Gastrocnemius medialis (tissue), 4 donors: Measurements from ENCODE around the gene C6orf120. TPM values are rescaled to one million over a fixed set of nuclear protein-coding genes. Genes with fewer than 3 reads are reported as not detected.
A peak's percentile ranks its signal among the peaks of the same experiment; 100 is the strongest.

ENCODE experiments used
- ATAC-seq, 2 donors: fragments of 150-250 bp; one replicate each; pipeline ENCODE4 v1.9.1; 2016
- DNase-seq, 2 donors: peaks; one replicate each; pipeline ENCODE4 v3.0.0-alpha.2; 2019
- H3K27ac ChIP-seq, 4 donors: fragments of 200-600 bp; sonication (generic); 1 replicate in 1 of 4; 2 replicates in 3 of 4; pipeline ENCODE4 v1.5.1; 2016 to 2018; ENCODE audit warnings: mild to moderate bottlenecking in 2 of 4, moderate library complexity in 1 of 4
- H3K27me3 ChIP-seq, 3 donors: fragments of 200-600 bp; sonication (generic) in 2 of 3; 1 replicate in 1 of 3; 2 replicates in 2 of 3; pipeline versions ENCODE4 v1.5.1 to v1.6.0; 2016 to 2019; ENCODE audit warnings: mild to moderate bottlenecking in 1 of 3, moderate library complexity in 1 of 3
- H3K36me3 ChIP-seq, 2 donors: fragments of 200-600 bp; sonication (generic) in 1 of 2; one replicate each; pipeline ENCODE4 v1.5.1; 2017 to 2018
- H3K4me1 ChIP-seq, 2 donors: fragments of 200-600 bp; sonication (generic) in 1 of 2; one replicate each; pipeline ENCODE4 v1.5.1; 2016 to 2017; ENCODE audit warnings: mild to moderate bottlenecking in 2 of 2
- H3K4me3 ChIP-seq, 4 donors: fragments of 200-600 bp; sonication (generic) in 3 of 4; 1 replicate in 1 of 4; 2 replicates in 3 of 4; pipeline ENCODE4 v1.5.1; 2016 to 2019; ENCODE audit warnings: mild to moderate bottlenecking in 2 of 4
- H3K9me3 ChIP-seq, 3 donors: fragments of 200-600 bp; sonication (generic) in 2 of 3; 1 replicate in 1 of 3; 2 replicates in 2 of 3; pipeline ENCODE4 v1.5.1; 2016 to 2019
- POLR2A ChIP-seq, 2 donors: fragments of 450-650 bp; IDR thresholded peaks; one replicate each; pipeline ENCODE4 v1.6.1; 2017; ENCODE audit warnings: antibody characterized with exemption in 2 of 2, mild to moderate bottlenecking in 2 of 2, moderate library complexity in 2 of 2
- in situ Hi-C, 4 donors: fragments of 200-750 bp; cut with MboI; loops; one replicate each; pipeline versions ENCODE4 v1.15.0 to v1.8.0; 2017; ENCODE audit warnings: low sequenced_read_pairs in 4 of 4
- intact Hi-C: fragments of 100-400 bp; cut with DNase I; formaldehyde crosslinking; loops from one replicate; pipeline ENCODE4 v1.15.1; 2023; ENCODE audit warnings: low total_unique reads
- total RNA-seq, 4 donors: library from RNA; depleted of rRNA; stranded (reverse); fragments of >200 nt; gene quantifications; one replicate each; pipeline versions ENCODE4 v1.1.0 to v1.2.3, GENCODE V29; 2016
- TF ChIP-seq, protein P1 (sequence below), 5 experiments: fragments of 450-650 bp in 3 of 5; fragments of 200-600 bp in 2 of 5; sonication (generic) in 2 of 5; IDR thresholded peaks in 4 of 5; conservative IDR thresholded peaks in 1 of 5; 1 replicate in 4 of 5; 2 replicates in 1 of 5; pipeline ENCODE4 v1.5.1; 2016 to 2019; ENCODE audit warnings: antibody characterized with exemption in 5 of 5, mild to moderate bottlenecking in 3 of 5, moderate library complexity in 3 of 5

The C6orf120 gene
- total RNA-seq, 4 donors from 2014 or later = 23.8 to 41.4 (median 29.4) TPM

DNA sequence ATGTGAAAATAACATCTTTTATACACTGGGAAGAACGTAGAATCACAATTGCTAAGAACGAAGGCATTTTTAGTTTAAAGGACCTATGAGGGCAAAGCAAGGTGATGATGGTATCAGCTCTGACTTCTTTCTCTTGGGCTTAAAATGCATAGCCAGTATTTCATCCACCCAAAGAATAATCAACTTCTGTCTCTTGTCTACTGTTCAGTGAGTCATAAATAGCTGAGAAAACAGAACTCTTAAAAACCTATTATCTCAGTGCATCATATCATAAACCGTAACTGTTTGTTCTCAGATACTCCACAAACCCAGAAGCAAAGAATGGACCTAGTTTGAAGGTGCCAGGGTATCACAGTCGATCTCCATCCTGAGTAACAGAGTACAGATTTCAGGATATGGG lies 17.2 kb downstream of the C6orf120 start:
- no peaks in the 10 kb centered on the region for H3K9me3 ChIP-seq
- no peak overlapping the region for H3K4me3 ChIP-seq
- ATAC-seq (no peak), DNase-seq (no peak)
- H3K27me3 ChIP-seq = no peaks in the 10 kb centered on the region
- intact Hi-C loops (no loop called here), in situ Hi-C loops (no loop called here)
- peaks cover 0 to 33% of the 10 kb centered on the region in 2 donors for H3K36me3 ChIP-seq
- no peak overlapping the region for H3K27ac ChIP-seq
- TF ChIP-seq, protein P1, sequence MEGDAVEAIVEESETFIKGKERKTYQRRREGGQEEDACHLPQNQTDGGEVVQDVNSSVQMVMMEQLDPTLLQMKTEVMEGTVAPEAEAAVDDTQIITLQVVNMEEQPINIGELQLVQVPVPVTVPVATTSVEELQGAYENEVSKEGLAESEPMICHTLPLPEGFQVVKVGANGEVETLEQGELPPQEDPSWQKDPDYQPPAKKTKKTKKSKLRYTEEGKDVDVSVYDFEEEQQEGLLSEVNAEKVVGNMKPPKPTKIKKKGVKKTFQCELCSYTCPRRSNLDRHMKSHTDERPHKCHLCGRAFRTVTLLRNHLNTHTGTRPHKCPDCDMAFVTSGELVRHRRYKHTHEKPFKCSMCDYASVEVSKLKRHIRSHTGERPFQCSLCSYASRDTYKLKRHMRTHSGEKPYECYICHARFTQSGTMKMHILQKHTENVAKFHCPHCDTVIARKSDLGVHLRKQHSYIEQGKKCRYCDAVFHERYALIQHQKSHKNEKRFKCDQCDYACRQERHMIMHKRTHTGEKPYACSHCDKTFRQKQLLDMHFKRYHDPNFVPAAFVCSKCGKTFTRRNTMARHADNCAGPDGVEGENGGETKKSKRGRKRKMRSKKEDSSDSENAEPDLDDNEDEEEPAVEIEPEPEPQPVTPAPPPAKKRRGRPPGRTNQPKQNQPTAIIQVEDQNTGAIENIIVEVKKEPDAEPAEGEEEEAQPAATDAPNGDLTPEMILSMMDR (IDR thresholded peaks at IDR 0.05 in 4 of 5, conservative IDR thresholded peaks at IDR 0.05 in 1 of 5) = no peak
- TF ChIP-seq POLR2A (IDR thresholded peaks at IDR 0.05) = no peak
- peaks cover 29 to 39% of the 10 kb centered on the region in 2 donors for H3K4me1 ChIP-seq

DNA sequence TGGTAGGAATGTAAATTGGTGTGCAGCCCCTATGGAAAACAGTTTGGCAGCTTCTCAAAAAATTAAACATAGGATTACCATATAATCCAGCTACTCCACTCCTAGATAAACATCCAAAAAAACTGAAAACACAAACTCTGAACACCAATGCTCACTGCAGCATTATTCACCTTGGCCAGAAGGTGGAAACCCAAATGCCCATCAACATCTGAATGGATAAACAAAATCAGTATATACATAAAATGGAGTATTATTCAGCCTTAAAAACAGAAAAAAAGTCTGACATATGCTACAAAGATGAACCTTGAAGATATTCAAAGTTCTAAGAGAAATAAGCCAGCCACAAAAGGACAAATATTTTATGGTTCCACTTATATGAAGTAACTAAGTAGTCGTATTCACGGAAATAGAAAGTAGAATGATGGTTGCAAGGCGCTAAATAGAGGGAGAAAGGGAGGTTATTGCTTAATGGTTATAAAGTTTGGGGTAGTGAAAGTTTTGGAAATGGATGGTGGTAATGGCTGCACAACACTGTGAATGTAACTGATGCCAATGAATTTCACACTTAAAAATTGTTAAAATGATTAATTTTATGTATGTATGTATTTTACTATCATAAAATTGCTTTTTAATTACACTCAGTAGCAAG lies 18.4 kb downstream of the C6orf120 start:
- no peak for TF ChIP-seq POLR2A (IDR thresholded peaks at IDR 0.05)
- TF ChIP-seq, protein P1 (IDR thresholded peaks at IDR 0.05 in 4 of 5, conservative IDR thresholded peaks at IDR 0.05 in 1 of 5) = no peak
- Histone ChIP-seq H3K27me3 (no peaks in the 10 kb centered on the region), H3K4me3 (no peak overlapping the region), H3K4me1 (peaks cover 34 to 44% of the 10 kb centered on the region in 2 donors), H3K9me3 (no peaks in the 10 kb centered on the region), H3K36me3 (peaks cover 0 to 21% of the 10 kb centered on the region in 2 donors), H3K27ac (no peak overlapping the region)
- in situ Hi-C loops (no loop called here), intact Hi-C loops (loop anchor here (10.0 kb wide), 1 partner anchor 834 kb away; the partner anchor contains the start of genes PSMB1 and TBP)
- ATAC-seq (no peak), DNase-seq (no peak)

DNA sequence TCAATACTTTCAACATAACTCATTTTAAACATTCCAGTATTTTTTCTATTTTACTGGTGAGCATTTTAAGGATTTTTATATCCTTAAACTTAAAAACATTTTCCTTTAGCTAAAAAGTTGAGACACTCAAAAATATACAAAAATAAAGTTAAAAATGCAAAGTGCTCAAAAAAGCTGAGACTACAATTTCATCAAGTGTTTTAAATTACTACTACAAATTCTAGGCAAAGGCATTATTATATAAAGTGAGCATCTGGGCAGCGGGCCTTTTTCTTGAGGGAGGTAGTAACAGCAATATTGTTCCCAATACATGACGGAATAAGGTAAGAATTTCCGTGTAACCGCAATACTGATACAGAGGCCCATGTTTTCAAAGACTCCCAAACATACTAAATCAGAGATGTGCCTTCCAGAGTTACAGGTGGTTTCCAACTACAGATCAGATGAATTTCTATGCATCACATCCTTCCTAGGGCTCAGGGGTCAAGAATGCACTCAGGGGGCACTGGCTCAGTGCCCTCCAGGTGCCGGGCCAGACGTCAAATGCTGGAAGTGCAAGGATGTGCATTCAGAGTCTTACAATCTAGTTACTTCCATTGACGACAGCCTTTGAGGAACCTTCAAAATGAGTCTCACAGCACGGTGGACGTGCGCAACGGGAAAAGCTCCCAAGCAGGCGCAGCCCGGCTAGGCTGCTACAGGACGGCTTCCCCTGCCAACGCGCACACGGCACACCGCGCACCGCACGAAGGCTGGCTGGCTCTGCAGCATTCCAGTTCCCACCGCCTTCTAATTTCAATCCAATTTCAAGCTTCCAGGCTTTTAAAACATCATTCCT lies 20.7 kb downstream of the C6orf120 start:
- Histone ChIP-seq H3K4me1 (peaks cover 37 to 44% of the 10 kb centered on the region in 2 donors), H3K4me3 (peak overlapping the region; percentile 57 to 83 (median 65)), H3K36me3 (no peaks in the 10 kb centered on the region), H3K27me3 (no peaks in the 10 kb centered on the region), H3K27ac (peak overlapping the region; percentile 75 to 98 (median 86)), H3K9me3 (no peaks in the 10 kb centered on the region)
- DNase-seq (no peak), ATAC-seq (peak; percentile 26 to 42)
- intact Hi-C loops = loop anchor here (1.0 to 10.0 kb wide), 3 partner anchors 20 to 832 kb away; partner anchors contain the start of genes C6orf120, DYNLT2, ERMARD and PSMB1
- in situ Hi-C loops = no loop called here
- TF ChIP-seq, protein P1 (IDR thresholded peaks at IDR 0.05 in 4 of 5, conservative IDR thresholded peaks at IDR 0.05 in 1 of 5) = no peak
- TF ChIP-seq POLR2A (IDR thresholded peaks at IDR 0.05) = no peak

DNA sequence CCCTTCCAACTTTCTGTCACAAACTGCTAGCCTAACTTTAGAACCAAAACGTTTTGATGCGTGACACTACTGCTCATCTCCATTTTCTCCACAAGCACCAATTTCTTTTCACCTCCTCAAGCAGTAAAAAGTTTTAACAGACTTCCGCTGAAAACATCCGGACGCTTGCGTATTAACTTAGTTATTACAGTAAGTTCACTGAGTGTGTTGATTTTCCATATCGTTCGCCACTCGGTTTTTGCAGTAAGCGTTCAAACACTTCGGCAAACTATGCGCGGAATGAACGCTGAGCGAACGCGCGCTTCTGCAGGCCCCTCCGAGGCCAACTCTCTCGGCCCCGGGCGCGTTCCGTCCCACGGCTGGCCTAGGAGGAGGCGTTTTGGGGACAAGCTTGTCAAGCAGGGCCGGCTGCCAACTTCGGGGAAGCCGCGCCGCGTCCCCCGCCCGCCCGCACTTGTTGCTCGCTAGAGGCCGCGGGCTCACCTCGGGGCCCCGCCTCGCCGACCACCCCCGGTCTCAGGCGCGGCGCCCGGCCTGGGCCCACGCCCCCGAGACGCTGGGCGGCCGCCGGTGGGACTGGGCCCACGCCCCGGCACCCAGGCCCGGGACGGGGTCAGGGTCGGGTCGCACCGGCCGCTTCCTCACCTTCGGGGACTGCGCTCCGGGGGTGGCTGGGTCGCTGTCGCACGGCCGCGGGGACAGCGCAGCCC lies 21.4 kb downstream of the C6orf120 start:
- peak overlapping the region; percentile 57 to 83 (median 65) for H3K4me3 ChIP-seq
- TF ChIP-seq, protein P1 (IDR thresholded peaks at IDR 0.05 in 4 of 5, conservative IDR thresholded peaks at IDR 0.05 in 1 of 5) = no peak
- TF ChIP-seq POLR2A (IDR thresholded peaks at IDR 0.05) = peak in 1 of 2 donors; percentile 21
- ATAC-seq (peak; percentile 71 to 75), DNase-seq (peak; percentile 61 to 80)
- no peaks in the 10 kb centered on the region for H3K9me3 ChIP-seq
- peaks cover 37 to 44% of the 10 kb centered on the region in 2 donors for H3K4me1 ChIP-seq
- H3K27ac ChIP-seq = peak overlapping the region; percentile 75 to 98 (median 86)
- H3K36me3 ChIP-seq = no peaks in the 10 kb centered on the region
- in situ Hi-C loops (no loop called here), intact Hi-C loops (loop anchor here (1.0 to 10.0 kb wide), 3 partner anchors 21 to 831 kb away; partner anchors contain the start of genes C6orf120, DYNLT2, ERMARD and PSMB1)
- H3K27me3 ChIP-seq = no peaks in the 10 kb centered on the region
